GM21381 (cell line): Measurements from ENCODE around the gene FILIP1.

Source experiments
- ATAC-seq: cut with Tn5 transposase; IDR thresholded peaks from one replicate; pipeline ENCODE4 v1.9.1; 2021; ENCODE audit warnings: mild to moderate bottlenecking, moderate library complexity; ENCODE audit not compliant: unreplicated experiment

The FILIP1 gene

GRCh38 chr6:75393806-75394205, 99.8 kb downstream of the FILIP1 start:
- ATAC-seq = no peak

- no peak for ATAC-seq
Observed at GRCh38 chr6:75391276-75391675, 102.3 kb downstream of the FILIP1 start.

- no peak for ATAC-seq
Observed at GRCh38 chr6:75386050-75386770, 107.4 kb downstream of the FILIP1 start.

GRCh38 chr6:75384116-75384515, 109.5 kb downstream of the FILIP1 start:
- no peak for ATAC-seq

GRCh38 chr6:75382634-75382900, 111.0 kb downstream of the FILIP1 start:
- ATAC-seq = no peak

- ATAC-seq = no peak
Observed at GRCh38 chr6:75381877-75382633, 111.5 kb downstream of the FILIP1 start.

GRCh38 chr6:75379536-75379935, 114.1 kb downstream of the FILIP1 start:
- no peak for ATAC-seq

GRCh38 chr6:75378101-75378500, 115.5 kb downstream of the FILIP1 start:
- ATAC-seq = no peak

GRCh38 chr6:75377386-75377785, 116.2 kb downstream of the FILIP1 start:
- ATAC-seq = no peak

GRCh38 chr6:75376347-75377024, 117.1 kb downstream of the FILIP1 start:
- no peak for ATAC-seq

- no peak for ATAC-seq
Observed at GRCh38 chr6:75374961-75375400, 118.6 kb downstream of the FILIP1 start.

GRCh38 chr6:75372884-75373283, 120.7 kb downstream of the FILIP1 start:
- ATAC-seq = no peak

GRCh38 chr6:75370011-75370410, 123.6 kb downstream of the FILIP1 start:
- no peak for ATAC-seq

- ATAC-seq = no peak
Observed at GRCh38 chr6:75368864-75369402, 124.7 kb downstream of the FILIP1 start.

GRCh38 chr6:75368151-75368779, 125.3 kb downstream of the FILIP1 start:
- no peak for ATAC-seq

GRCh38 chr6:75363304-75363703, 130.3 kb downstream of the FILIP1 start:
- no peak for ATAC-seq

GRCh38 chr6:75353644-75354043, 140.0 kb downstream of the FILIP1 start:
- no peak for ATAC-seq

- no peak for ATAC-seq
Observed at GRCh38 chr6:75351570-75351969, 142.0 kb downstream of the FILIP1 start.

- ATAC-seq = no peak
Observed at GRCh38 chr6:75350808-75351207, 142.8 kb downstream of the FILIP1 start.

GRCh38 chr6:75350156-75350555, 143.4 kb downstream of the FILIP1 start:
- no peak for ATAC-seq

GRCh38 chr6:75349262-75349984, 144.2 kb downstream of the FILIP1 start:
- no peak for ATAC-seq
